H1 (cell line): Measurements from ENCODE around the gene KLRK1.

Experiments used
- EP300 ChIP-seq, 2 experiments: IDR thresholded peaks; 1 replicate in 1 of 2; 2 replicates in 1 of 2; pipeline ENCODE4 v1.6.1; 2011 to 2012; ENCODE audit warnings: low read depth in 2 of 2, low read length in 2 of 2, mild to moderate bottlenecking in 2 of 2, borderline replicate concordance in 1 of 2, inconsistent platforms in 1 of 2, moderate library complexity in 1 of 2
- EZH2 ChIP-seq: fragments of 200-600 bp; sonication (generic); IDR thresholded peaks from 2 replicates; pipeline ENCODE4 v1.7.1; 2012; ENCODE audit warnings: low read depth, mild to moderate bottlenecking, moderate library complexity, low read length, inconsistent platforms; ENCODE audit not compliant: severe bottlenecking

DNA sequence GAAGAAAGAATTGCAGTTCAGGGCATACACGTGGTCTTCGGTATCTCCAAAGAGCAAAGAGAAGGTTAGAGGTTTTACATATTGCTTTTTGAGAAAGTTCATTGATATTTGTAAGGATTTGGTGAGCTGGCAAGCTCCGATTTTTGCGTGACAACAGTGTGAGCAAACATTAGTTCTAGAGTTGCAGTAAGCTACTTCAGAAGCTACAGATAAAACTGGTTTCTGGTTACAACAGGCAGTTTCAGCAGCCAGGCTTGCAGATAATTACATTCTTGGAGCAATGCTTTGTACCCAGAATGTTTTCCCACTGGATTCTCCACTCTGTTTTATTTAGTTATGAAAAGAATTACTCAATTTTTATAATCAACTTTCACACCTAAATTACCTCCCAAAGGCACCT lies 28.2 kb downstream of the KLRK1 start:
- TF ChIP-seq EZH2 (no peak), EP300 (IDR thresholded peaks at IDR 0.05; ENCODE audit: borderline replicate concordance in 1 of 2, low read depth in 2 of 2, low read length in 2 of 2) (no peak)
